Subcutaneous adipose tissue (tissue), 4 donors: ENCODE results near the gene ZNF615. TPM values are rescaled to one million over a fixed set of nuclear protein-coding genes. Genes with fewer than 3 reads are reported as not detected.

Source experiments
- CTCF ChIP-seq: fragments of 450-650 bp; IDR thresholded peaks from one replicate; pipeline ENCODE4 v1.5.1; 2016; ENCODE audit warnings: low read depth, mild to moderate bottlenecking, control low read depth, antibody characterized with exemption, moderate library complexity
- total RNA-seq, 4 donors: library from RNA; depleted of rRNA; stranded (reverse); fragments of >200 nt; gene quantifications; one replicate each; pipeline ENCODE4 v1.1.0, GENCODE V29; 2016

The ZNF615 gene
- total RNA-seq, 4 donors from 2014 or later, result 12.2 to 17.9 (median 14.9) TPM

DNA sequence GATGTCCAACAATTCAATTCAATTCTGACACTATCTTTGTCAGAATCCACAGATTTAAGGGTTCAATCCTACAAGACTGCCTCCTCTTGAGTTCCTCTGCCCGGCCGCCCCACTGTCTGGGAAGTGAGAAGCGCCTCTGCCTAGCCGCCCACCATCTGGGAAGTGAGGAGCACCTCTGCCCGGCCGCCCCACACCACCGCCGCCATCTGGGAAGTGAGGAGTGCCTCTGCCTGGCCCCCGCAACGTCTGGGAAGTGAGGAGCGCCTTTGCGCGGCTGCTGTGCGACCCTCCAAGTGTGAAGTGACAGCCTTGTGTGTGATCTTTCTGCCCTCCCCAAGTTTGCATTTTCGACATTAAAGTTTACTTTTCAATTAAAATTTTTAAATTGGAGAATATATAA lies 14.2 kb upstream of the ZNF615 start:
- TF ChIP-seq CTCF, result no peak

DNA sequence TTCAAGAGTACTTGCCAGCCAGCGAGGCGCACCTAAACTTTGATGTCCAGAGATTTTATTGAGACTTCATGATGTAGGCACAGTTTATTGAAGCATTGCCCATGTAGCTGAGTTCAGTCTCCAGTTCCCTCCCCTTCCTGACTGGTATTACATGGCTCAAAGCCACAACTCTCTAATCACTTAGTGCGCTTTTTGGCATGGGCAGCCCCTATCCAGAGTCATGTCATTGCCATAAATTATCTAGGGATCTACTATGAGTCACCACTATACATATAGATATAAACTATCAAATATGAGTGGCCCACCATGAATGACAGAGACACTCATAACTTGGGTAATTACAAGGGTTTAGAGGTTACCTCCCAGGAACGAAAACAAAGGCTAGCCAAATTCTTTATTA lies 12.5 kb upstream of the ZNF615 start:
- no peak for TF ChIP-seq CTCF

- no peak for TF ChIP-seq CTCF
Observed at GRCh38 chr19:52010674-52011073, 2.7 kb upstream of the ZNF615 start.

DNA sequence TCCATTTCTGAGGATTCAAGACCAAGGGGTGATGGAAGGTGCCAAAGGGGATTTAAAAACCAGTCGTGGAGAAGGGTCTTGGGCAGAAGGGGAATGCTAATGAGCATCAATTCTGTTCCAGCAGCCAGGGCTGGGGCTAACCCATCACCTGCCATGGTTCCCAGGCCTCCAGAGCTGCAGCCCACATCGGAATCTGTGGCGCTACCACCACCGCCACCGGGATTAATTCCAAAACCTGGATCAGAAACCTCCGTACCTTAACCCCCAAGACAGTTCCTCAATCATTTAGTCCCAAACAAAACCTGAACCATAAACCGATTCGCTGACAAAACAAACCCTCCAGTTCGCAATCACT lies 583 bp downstream of the ZNF615 start:
- TF ChIP-seq CTCF, result no peak

DNA sequence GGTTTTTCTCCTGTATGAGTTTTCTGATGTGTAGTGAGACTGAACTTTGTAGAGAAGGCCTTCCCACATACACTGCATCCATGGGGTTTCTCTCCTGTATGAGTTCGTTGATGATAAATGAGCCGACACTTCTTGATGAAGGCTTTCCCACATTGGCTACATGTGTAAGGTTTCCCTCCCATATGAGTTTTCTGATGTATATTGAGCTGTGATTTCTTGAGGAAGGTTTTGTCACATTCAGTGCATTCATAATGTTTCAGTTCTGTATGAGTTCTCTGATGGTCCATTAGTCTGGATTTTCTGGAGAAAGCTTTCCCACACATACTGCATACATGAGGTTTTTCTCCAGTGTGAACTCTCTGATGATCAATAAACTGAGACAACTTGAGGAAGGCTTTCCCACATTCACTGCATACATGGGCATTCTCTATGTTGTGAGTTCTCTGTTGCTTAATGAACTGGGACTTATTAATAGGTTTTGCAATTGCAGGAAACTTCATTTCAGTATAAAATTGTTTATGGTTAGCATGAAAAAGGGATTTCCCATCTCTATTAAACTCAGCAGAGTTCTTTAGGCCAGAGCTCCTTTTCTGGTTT lies 13.9 kb downstream of the ZNF615 start:
- no peak for TF ChIP-seq CTCF

- no peak for TF ChIP-seq CTCF
Observed at GRCh38 chr19:51993422-51993821, 14.6 kb downstream of the ZNF615 start.

DNA sequence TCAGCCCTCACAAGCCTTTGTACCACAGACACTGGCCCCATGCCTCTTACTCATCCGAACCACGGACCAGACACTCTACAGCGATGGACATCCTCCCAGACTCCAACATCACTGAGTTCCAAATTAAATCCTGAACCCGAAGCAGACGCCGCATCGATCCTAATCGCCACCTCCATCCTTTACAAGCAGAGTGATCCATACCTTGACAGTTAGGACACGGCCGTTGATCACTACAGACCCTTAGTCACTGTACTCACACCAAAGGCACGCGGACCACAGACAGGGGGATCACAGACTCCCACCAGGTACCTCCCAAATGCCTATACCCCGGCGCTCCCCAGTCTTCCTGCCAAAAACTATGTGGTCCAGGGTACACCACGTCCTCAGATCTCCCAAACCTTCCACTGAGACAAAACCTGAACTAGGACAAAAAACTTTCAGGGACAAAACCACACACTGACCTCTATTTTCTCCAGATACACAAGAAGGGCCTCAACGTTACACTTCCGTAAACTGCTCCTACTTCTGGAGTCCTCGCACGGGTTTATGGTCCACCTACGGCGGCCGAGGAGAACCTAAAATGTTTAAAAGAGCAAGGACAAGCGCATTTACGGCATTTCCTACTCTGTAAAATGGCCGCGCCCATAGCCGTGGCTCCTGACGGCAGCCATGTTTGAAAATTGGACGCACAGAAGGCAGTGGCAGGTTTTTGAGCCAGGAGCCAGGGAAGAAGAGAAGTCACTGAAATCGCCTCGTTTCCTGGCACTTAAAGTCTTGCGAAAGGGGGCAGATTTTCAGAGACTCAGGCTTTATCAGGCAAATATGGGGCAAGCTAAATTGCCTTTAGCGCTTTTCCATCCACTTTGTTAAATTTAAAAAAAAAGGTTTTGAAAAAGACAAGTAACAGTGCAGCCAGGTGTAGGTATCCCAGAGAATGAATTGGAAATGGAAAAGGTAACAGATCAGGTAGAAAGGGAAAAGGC lies 21.4 kb downstream of the ZNF615 start, which contains the start of gene ZNF350:
TSS of gene ZNF350 (minus strand) at position 532 of the 983 bp plus-strand sequence. CDS start 12,480 bp downstream, outside the sequence.
- TF ChIP-seq CTCF, result no peak
